GM19452 (cell line): Measurements from ENCODE around the gene OR2D3.
"Not testable (repeated sequence)": the region's sequence is repeated elsewhere in the genome, so short reads cannot be mapped to it uniquely, and the experiment has no call there.

ENCODE experiments used
- ATAC-seq: cut with Tn5 transposase; IDR thresholded peaks from one replicate; pipeline ENCODE4 v1.9.1; 2021; ENCODE audit not compliant: unreplicated experiment

Gene OR2D3

GRCh38 chr11:6927030-6927617 is 6.3 kb downstream of the OR2D3 start:
- peak; percentile 77 for ATAC-seq

- no peak for ATAC-seq
Observed at GRCh38 chr11:6928916-6929315, 8.1 kb downstream of the OR2D3 start.

GRCh38 chr11:6931146-6931713 is 10.4 kb downstream of the OR2D3 start:
- ATAC-seq, result no peak

- ATAC-seq, result no peak
Observed at GRCh38 chr11:6932145-6932544, 11.3 kb downstream of the OR2D3 start.

- ATAC-seq, result no peak
Observed at GRCh38 chr11:6941970-6942369, 21.2 kb downstream of the OR2D3 start.

GRCh38 chr11:6943131-6943530 is 22.3 kb downstream of the OR2D3 start:
- no peak for ATAC-seq

- ATAC-seq, result not testable (repeated sequence)
Observed at GRCh38 chr11:6954248-6954647, 33.4 kb downstream of the OR2D3 start.

- ATAC-seq, result no peak
Observed at GRCh38 chr11:6962141-6962540, 41.3 kb downstream of the OR2D3 start.

GRCh38 chr11:6962673-6963072 is 41.9 kb downstream of the OR2D3 start:
- peak; percentile 64 for ATAC-seq

- no peak for ATAC-seq
Observed at GRCh38 chr11:6968816-6969215, 48.0 kb downstream of the OR2D3 start.

- not testable (repeated sequence) for ATAC-seq
Observed at GRCh38 chr11:6969854-6970253, 49.1 kb downstream of the OR2D3 start.
